NCI-H1694 treated with DMSO at 0.1 percent for 48 hours (cell line): Measurements from ENCODE around the gene ZNF487.
A peak's percentile ranks its signal among the peaks of the same experiment; 100 is the strongest.
"Not testable (repeated sequence)": the region's sequence is repeated elsewhere in the genome, so short reads cannot be mapped to it uniquely, and the experiment has no call there.

Source experiments
- DNase-seq: peaks from one replicate; lab custom pipeline; 2025; lab: John Stamatoyannopoulos, UW

The ZNF487 gene

GRCh38 chr10:43436291-43437140, at the start of gene ZNF487:
TSS of gene ZNF487 (plus strand) at chr10:43437111. CDS start at chr10:43475814, 38,703 bp downstream.
- peak; percentile 58 for DNase-seq

DNA sequence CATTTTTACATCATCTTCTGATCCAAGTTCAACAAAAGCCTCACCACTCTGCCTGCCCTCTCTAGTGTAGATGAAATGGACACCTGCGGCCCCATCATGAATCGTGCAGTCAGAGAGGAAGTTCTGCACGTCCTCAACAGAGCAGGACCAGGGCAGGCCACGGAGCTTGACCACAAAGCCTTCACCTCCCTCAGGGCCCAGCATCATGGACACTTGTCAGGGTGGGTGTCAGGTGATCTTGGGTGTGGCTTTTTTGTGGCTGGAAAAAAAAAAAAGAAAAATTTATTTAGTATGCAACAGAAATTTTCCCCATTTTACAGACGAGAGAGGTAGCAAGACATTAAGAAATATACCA, 49.3 kb upstream of the ZNF487 start:
- no peak for DNase-seq

GRCh38 chr10:43389867-43390266, 47.0 kb upstream of the ZNF487 start:
- no peak for DNase-seq

DNA sequence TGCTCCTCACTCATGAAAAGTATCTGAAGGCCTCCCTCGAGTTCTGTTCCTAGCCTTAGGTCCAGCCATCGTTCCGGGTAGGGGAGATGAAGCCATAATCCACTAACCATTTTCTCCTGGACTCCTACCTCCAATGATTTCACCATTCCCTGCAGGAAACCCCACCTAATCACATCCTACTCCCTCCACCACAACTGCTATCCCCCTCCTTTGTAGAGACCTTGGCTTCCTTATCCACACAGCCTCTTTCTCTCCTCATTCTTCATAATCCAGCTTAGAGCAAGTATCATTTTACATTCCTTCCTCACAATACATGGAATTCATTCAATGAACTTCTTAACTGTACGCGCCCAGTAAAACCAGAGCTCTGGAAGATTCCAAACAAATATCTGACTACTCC, 46.6 kb upstream of the ZNF487 start:
- no peak for DNase-seq

DNA sequence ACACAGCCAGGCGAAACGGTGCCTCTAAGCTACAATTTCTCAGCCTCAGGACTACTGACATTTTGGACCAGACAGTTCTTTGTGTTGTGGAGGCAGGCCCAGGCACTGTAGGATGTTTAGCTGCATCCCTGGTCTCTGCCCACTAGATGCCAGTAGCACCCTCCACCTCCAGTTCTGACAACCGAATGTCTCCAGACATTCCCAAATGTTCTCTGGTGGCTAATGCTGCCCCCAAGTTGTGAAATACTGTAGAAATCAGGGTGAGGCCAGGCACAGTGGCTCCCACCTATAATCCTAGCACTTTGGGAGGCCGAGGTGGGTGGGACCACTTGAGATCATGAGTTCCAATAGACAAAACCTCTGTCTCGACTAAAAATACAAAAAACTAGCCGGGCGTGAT, 46.2 kb upstream of the ZNF487 start:
- DNase-seq = peak; percentile 6

DNA sequence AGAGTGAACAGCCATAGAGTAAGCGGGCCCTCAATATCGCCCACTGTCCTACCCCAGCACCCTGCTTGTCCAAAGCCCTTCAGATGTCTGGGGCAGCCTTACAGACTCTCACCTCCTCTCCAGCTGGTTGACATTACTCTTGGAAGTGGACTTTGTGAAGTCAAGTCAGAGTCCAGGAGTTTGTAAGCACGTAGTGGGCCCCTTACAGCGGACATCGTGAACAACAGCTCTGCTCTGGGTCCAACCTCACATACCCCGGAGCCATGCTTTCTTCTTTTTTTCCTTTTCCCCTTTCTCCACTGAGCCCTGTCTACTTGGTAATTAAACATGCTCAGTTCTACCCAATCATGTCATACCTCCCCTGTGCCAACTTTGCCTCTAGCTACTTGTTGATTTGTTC, 45.4 kb upstream of the ZNF487 start:
- DNase-seq = no peak

- no peak for DNase-seq
Observed at GRCh38 chr10:43392748-43393147, 44.2 kb upstream of the ZNF487 start.

- not testable (repeated sequence) for DNase-seq
Observed at GRCh38 chr10:43393186-43393585, 43.7 kb upstream of the ZNF487 start.

DNA sequence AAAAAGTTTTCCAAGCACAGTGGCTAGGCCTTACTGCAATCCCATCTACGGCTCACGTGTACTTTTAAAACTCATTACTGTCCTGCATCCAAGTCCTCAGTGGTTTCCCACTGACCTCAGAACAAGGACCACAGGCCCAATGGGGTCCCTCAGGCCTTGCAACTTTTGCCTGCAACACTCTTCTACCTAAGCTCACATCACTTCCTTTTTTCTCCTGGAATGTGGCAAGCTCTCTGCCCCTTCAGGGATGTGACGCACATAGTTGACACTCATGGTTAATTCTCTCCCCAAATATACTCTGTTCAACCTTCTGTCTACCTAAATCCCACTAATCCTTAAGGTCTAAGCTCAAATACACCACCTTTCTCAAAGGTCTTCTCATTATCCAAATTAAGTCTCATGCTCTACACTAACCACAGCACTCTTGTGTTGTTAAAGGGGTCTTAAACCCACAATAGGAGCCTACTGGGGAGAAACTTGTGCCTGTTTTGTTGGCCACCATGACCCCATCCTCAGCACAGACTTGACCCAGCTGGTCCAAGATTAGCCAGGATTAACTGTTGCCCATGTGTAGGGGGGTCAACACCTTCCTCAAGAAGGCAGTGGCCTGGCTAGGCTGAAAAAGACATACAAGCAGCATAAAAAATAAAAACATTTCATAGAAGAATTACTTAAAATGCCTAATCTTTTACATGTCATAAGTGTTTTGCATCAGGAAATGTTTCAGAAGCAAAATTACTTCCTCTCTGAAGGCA, 43.1 kb upstream of the ZNF487 start:
- DNase-seq = no peak

GRCh38 chr10:43394868-43395267, 42.0 kb upstream of the ZNF487 start:
- no peak for DNase-seq

DNA sequence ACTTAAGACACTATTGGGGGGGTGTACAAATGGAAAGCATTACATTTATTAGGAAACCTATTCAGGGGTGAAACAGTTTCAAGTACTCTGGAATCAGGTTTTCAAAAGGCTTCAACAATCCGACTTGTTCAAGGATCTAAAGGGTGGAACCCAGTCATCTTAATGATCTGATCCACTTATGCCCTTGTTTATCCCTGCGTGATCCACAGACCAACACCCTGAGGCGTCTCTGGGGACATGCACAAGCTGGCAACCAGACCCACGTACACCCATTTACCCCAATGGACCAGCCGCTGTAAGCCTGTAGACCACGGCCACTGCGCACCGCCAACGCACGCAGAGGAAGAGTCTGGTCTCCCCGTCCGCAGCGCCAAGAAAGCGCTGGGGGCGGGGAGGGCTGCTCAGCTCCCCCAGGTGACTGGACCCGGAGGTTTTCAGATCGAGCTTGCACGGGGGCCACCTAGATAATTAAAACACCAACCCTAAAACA, 41.3 kb upstream of the ZNF487 start:
- DNase-seq = no peak

GRCh38 chr10:43396061-43396927, 40.6 kb upstream of the ZNF487 start:
- peak; percentile 35 for DNase-seq

GRCh38 chr10:43396928-43397624, 39.8 kb upstream of the ZNF487 start:
- DNase-seq = peak; percentile 54

- DNase-seq = no peak
Observed at GRCh38 chr10:43398939-43399319, 38.0 kb upstream of the ZNF487 start.

DNA sequence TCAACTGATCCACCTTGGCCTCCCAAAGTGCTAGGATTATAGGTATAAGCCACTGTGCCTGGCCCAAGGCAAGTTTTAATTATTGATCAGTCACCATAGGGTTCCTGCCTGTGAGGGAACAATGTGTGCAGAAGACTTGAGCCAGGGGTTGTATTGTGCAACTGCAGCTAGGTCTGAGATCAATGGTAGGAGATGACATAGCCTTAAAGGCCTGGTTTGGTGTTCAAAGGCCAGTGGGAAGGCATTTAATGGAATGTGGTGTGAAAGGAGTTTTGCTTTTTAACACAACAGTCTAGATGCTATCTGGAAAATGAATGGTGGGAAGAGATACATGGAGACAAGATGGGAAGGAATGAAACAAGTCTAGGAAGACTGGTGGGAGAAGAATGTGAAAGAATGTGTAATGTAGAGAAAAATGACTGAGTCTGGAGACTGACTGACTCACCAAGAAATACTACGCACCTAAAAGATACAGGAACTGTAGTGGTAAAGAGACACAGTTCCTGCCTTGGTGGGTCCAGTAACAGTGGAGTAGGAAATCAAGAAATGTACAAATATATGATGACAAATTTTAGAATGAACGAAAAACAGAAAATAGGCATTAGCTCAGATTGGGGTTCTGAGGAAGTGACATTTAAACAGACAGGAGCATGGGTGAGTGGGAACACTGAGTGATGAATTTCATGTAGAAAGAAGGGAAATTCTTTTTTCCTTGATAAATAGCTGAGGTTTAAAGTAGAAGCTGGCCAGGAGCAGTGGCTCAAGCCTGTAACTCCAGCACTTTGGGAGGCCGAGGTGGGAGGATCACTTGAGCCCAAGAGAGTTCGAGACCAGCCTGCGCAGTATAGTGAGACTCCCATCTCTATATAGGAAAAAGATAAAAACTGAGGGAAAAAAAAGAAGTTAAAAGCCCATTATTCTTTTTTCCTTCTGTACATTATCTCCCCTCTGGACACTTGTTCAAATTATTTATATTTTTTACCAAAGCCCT, 37.3 kb upstream of the ZNF487 start:
- DNase-seq = no peak

- no peak for DNase-seq
Observed at GRCh38 chr10:43401627-43402026, 35.3 kb upstream of the ZNF487 start.

- DNase-seq = no peak
Observed at GRCh38 chr10:43402176-43402575, 34.7 kb upstream of the ZNF487 start.

GRCh38 chr10:43402880-43403452, 33.9 kb upstream of the ZNF487 start:
- no peak for DNase-seq

GRCh38 chr10:43403911-43404703, 32.8 kb upstream of the ZNF487 start:
- no peak for DNase-seq
